ENCODE results near the gene CYB5A. TPM values are rescaled to one million over a fixed set of nuclear protein-coding genes. Genes with fewer than 3 reads are reported as not detected.

CYB5A gene
- polyA plus RNA-seq, 1 of the 3 experiments (the other 2 are of a cell fraction): 42.1 TPM

GRCh38 chr18:74222710-74223494 lies 68.9 kb downstream of the CYB5A start:
- CTCF ChIA-PET: interaction anchor here (0.8 kb wide), 1 partner anchor 20 kb away, joined by 3 read pairs; no protein-coding TSS in a partner anchor
- no peak for DNase-seq
- Histone ChIP-seq H3K27ac (ENCODE audit: low read depth in 2 of 2, low read length in 1 of 2) (no peak overlapping the region), H3K9me3 (no peaks in the 10 kb centered on the region), H2AFZ (ENCODE audit: low read depth) (no peak overlapping the region), H3F3A (replicated peaks; ENCODE audit: insufficient read depth) (no peaks in the 10 kb centered on the region), H3K4me2 (no peak overlapping the region), H3K9me2 (no peaks in the 10 kb centered on the region), H3K4me1 (ENCODE audit: control insufficient read depth in 1 of 2, insufficient read depth in 2 of 2, low read depth in 1 of 2, low read length in 1 of 2) (peaks cover 0 to 14% of the 10 kb centered on the region in 2 experiments; a peak in 2 of 4 replicates), H3K79me2 (ENCODE audit: insufficient read depth) (no peaks in the 10 kb centered on the region), H3K36me3 (replicated peaks in 1 of 2; ENCODE audit: control insufficient read depth in 1 of 2, insufficient read depth in 2 of 2, low read length in 1 of 2) (no peaks in the 10 kb centered on the region), H3K27me3 (ENCODE audit: insufficient read depth) (no peaks in the 10 kb centered on the region), H3K4me3 (ENCODE audit: low read depth in 2 of 2, low read length in 1 of 2) (no peak overlapping the region), H3K9ac (no peak overlapping the region), H4K20me1 (ENCODE audit: insufficient read depth) (no peaks in the 10 kb centered on the region)
- POLR2A ChIA-PET: no interaction called here
- 25% methylated on average over 7 of the region's 7 CpGs for WGBS (ENCODE audit: low lambda C conversion rate)
- TF ChIP-seq ELF1 (IDR thresholded peaks at IDR 0.05): no peak
- TF ChIP-seq EZH2phosphoT487 (IDR thresholded peaks at IDR 0.05; ENCODE audit: borderline replicate concordance, low read depth): no peak
- no peak for TF ChIP-seq MXI1 (IDR thresholded peaks at IDR 0.05; ENCODE audit: low read depth, low read length)
- no peak for TF ChIP-seq RCOR1 (IDR thresholded peaks at IDR 0.05; ENCODE audit: low read length)
- TF ChIP-seq REST (IDR thresholded peaks at IDR 0.05; ENCODE audit: low read depth, low read length): no peak
- TF ChIP-seq GATA2 (CRISPR knock-in tag; IDR thresholded peaks at IDR 0.05): no peak
- no peak for TF ChIP-seq IRF3 (IDR thresholded peaks at IDR 0.05; ENCODE audit: low read depth, low read length)
- TF ChIP-seq RFX5 (IDR thresholded peaks at IDR 0.05; ENCODE audit: low read length): no peak
- TF ChIP-seq POLR2AphosphoS5 (IDR thresholded peaks at IDR 0.05; ENCODE audit: low read depth, low read length): no peak
- TF ChIP-seq RAD21 (IDR thresholded peaks at IDR 0.05; ENCODE audit: low read length): no peak
- TF ChIP-seq EP300 (IDR thresholded peaks at IDR 0.05; ENCODE audit: borderline replicate concordance in 1 of 2, low read depth in 1 of 2, low read length in 1 of 2): no peak
- TF ChIP-seq SMC3 (IDR thresholded peaks at IDR 0.05; ENCODE audit: low read depth, low read length): no peak
- TF ChIP-seq CHD2 (IDR thresholded peaks at IDR 0.05; ENCODE audit: low read length, partially characterized antibody): no peak
- no peak for TF ChIP-seq SIN3A (IDR thresholded peaks at IDR 0.05; ENCODE audit: borderline replicate concordance, low read depth, low read length)
- no peak for TF ChIP-seq YY1 (IDR thresholded peaks at IDR 0.05; ENCODE audit: low read depth)
